ENCODE data around the gene FANCC. TPM values are rescaled to one million over a fixed set of nuclear protein-coding genes. Genes with fewer than 3 reads are reported as not detected.
A peak's percentile ranks its signal among the peaks of the same experiment; 100 is the strongest.

The FANCC gene
- total and polyA plus RNA-seq, 2 experiments from 2014 or later: 13.1 to 15.6 TPM

- Histone ChIP-seq H3K4me1 (ENCODE audit: insufficient read depth) (peaks cover 24% of the 10 kb centered on the region), H3K9me3 (ENCODE audit: low read depth) (no peaks in the 10 kb centered on the region), H3K27ac (peak overlapping the region; percentile 20), H3K4me3 (no peak overlapping the region), H3K4me2 (no peak overlapping the region), H3K79me2 (no peaks in the 10 kb centered on the region), H3K9me2 (replicated peaks; ENCODE audit: insufficient read depth) (no peaks in the 10 kb centered on the region), H3K36me3 (replicated peaks; ENCODE audit: insufficient read depth, low read depth) (no peaks in the 10 kb centered on the region), H3K27me3 (no peaks in the 10 kb centered on the region), H4K20me1 (ENCODE audit: insufficient read depth, poor library complexity, severe bottlenecking) (no peaks in the 10 kb centered on the region), H2AFZ (no peak overlapping the region)
- 62% methylated on average over 9 of the region's 9 CpGs for WGBS (ENCODE audit: low lambda C conversion rate, missing lambda C conversion rate)
- DNase-seq (ENCODE audit: low spot score): no peak
- TF ChIP-seq EZH2 (IDR thresholded peaks at IDR 0.05; ENCODE audit: borderline replicate concordance) (no peak), EZH2phosphoT487 (IDR thresholded peaks at IDR 0.05; ENCODE audit: low read depth, severe bottlenecking, unreplicated experiment) (no peak)
- TF ChIP-seq, protein P1, sequence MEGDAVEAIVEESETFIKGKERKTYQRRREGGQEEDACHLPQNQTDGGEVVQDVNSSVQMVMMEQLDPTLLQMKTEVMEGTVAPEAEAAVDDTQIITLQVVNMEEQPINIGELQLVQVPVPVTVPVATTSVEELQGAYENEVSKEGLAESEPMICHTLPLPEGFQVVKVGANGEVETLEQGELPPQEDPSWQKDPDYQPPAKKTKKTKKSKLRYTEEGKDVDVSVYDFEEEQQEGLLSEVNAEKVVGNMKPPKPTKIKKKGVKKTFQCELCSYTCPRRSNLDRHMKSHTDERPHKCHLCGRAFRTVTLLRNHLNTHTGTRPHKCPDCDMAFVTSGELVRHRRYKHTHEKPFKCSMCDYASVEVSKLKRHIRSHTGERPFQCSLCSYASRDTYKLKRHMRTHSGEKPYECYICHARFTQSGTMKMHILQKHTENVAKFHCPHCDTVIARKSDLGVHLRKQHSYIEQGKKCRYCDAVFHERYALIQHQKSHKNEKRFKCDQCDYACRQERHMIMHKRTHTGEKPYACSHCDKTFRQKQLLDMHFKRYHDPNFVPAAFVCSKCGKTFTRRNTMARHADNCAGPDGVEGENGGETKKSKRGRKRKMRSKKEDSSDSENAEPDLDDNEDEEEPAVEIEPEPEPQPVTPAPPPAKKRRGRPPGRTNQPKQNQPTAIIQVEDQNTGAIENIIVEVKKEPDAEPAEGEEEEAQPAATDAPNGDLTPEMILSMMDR (IDR thresholded peaks at IDR 0.05; ENCODE audit: poor library complexity): peak; percentile 30
These were observed 192.7 kb downstream of the FANCC start for GRCh38 chr9:95124582-95125367.

GRCh38 chr9:95120781-95121370, 196.6 kb downstream of the FANCC start:
- Histone ChIP-seq H3K36me3 (replicated peaks; ENCODE audit: insufficient read depth, low read depth) (no peaks in the 10 kb centered on the region), H3K79me2 (no peaks in the 10 kb centered on the region), H3K9me2 (replicated peaks; ENCODE audit: insufficient read depth) (no peaks in the 10 kb centered on the region), H3K4me2 (no peak overlapping the region), H3K27me3 (no peaks in the 10 kb centered on the region), H3K4me3 (no peak overlapping the region), H3K27ac (no peak overlapping the region), H4K20me1 (ENCODE audit: insufficient read depth, poor library complexity, severe bottlenecking) (no peaks in the 10 kb centered on the region), H2AFZ (no peak overlapping the region), H3K9me3 (ENCODE audit: low read depth) (no peaks in the 10 kb centered on the region), H3K4me1 (ENCODE audit: insufficient read depth) (peaks cover 7% of the 10 kb centered on the region)
- DNase-seq (ENCODE audit: low spot score): no peak
- TF ChIP-seq, protein P1 (IDR thresholded peaks at IDR 0.05; ENCODE audit: poor library complexity): no peak
- no peak for TF ChIP-seq EZH2phosphoT487 (IDR thresholded peaks at IDR 0.05; ENCODE audit: low read depth, severe bottlenecking, unreplicated experiment)
- no peak for TF ChIP-seq EZH2 (IDR thresholded peaks at IDR 0.05; ENCODE audit: borderline replicate concordance)

DNA sequence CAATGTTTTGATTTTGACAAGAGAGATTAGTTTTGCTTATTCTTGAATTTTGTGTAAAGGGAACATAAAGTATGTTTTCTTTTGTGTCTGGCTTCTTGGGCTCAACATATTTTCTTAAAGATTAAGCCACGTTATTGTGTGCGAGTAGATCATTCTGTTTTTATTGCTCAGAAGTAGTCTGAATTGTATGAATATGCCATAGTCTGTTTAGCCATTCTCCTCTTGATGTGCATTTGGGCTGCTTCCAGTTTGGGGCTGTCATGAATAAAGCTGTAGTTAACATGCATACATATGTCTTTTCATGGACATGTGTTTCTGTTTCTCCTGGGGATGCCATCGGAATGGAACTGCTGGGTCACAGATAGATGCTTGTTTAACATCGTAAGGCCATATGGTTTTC, 198.9 kb downstream of the FANCC start:
- Histone ChIP-seq H3K36me3 (replicated peaks; ENCODE audit: insufficient read depth, low read depth) (no peaks in the 10 kb centered on the region), H3K4me3 (no peak overlapping the region), H3K4me1 (ENCODE audit: insufficient read depth) (no peaks in the 10 kb centered on the region), H3K9me3 (ENCODE audit: low read depth) (no peaks in the 10 kb centered on the region), H3K9me2 (replicated peaks; ENCODE audit: insufficient read depth) (no peaks in the 10 kb centered on the region), H3K4me2 (no peak overlapping the region), H2AFZ (no peak overlapping the region), H3K27me3 (no peaks in the 10 kb centered on the region), H4K20me1 (ENCODE audit: insufficient read depth, poor library complexity, severe bottlenecking) (no peaks in the 10 kb centered on the region), H3K27ac (peak overlapping the region; percentile 11), H3K79me2 (no peaks in the 10 kb centered on the region)
- TF ChIP-seq EZH2 (IDR thresholded peaks at IDR 0.05; ENCODE audit: borderline replicate concordance) (no peak), EZH2phosphoT487 (IDR thresholded peaks at IDR 0.05; ENCODE audit: low read depth, severe bottlenecking, unreplicated experiment) (no peak)
- TF ChIP-seq, protein P1 (IDR thresholded peaks at IDR 0.05; ENCODE audit: poor library complexity): no peak
- DNase-seq (ENCODE audit: low spot score): no peak
- 52% methylated on average over 4 of the region's 4 CpGs for WGBS (ENCODE audit: low lambda C conversion rate, missing lambda C conversion rate)
